ENCODE measurements around the gene NPPA.

Gene NPPA

DNA sequence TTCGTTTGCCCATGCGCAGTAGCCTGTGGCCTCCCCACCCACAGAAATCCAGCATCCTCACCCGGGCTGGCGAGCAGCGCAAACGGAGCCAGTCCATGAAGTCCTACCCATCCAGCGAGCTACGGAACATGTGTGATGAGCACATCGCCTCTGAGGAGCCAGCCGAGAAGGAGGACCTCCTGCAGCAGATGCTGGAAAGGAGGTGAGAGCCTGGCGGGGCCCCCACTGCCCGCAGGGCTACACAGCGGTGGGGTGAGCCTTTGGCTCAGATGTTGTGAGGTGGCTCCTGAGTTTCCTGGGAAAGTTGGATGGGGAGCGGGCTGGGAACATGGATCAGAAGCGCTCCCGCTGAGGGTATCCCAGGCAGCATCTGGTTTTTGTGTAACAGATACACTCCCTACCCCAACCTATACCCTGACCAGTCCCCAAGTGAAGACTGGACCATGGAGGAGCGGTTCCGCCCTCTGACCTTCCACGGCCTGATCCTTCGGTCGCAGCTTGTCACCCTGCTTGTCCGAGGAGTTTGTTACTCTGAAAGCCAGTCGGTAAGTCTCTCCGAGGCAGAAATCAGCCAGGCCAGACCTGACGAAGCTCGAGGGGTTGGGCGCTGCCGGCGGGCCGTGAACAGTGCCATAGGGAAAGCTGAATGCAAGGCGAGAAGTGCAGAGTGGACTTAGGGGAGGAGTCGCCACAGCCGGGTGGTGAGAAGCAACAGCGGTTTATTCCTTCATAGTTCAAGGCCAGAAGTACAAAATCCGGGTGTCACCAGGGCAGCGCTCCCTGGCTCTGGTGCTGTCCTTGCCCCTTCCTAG, 10.4 kb downstream of the NPPA start:
- Histone ChIP-seq H3K27me3 (ENCODE audit: insufficient read depth, low read depth) (no peaks in the 10 kb centered on the region), H3K9ac (no peak overlapping the region), H2AFZ (ENCODE audit: low read depth) (no peak overlapping the region), H3K79me2 (ENCODE audit: insufficient read depth, low read depth) (no peaks in the 10 kb centered on the region), H3K36me3 (ENCODE audit: insufficient read depth) (no peaks in the 10 kb centered on the region), H3K4me3 (IDR thresholded peaks at IDR 0.05; ENCODE audit: insufficient read depth, low read depth, low read length) (no peak overlapping the region), H3K4me1 (ENCODE audit: low read depth, poor library complexity, severe bottlenecking) (peaks cover 1% of the 10 kb centered on the region), H3K27ac (no peak overlapping the region), H3K4me2 (no peak overlapping the region), H4K20me1 (ENCODE audit: insufficient read depth) (no peaks in the 10 kb centered on the region)
- TF ChIP-seq, protein P1, sequence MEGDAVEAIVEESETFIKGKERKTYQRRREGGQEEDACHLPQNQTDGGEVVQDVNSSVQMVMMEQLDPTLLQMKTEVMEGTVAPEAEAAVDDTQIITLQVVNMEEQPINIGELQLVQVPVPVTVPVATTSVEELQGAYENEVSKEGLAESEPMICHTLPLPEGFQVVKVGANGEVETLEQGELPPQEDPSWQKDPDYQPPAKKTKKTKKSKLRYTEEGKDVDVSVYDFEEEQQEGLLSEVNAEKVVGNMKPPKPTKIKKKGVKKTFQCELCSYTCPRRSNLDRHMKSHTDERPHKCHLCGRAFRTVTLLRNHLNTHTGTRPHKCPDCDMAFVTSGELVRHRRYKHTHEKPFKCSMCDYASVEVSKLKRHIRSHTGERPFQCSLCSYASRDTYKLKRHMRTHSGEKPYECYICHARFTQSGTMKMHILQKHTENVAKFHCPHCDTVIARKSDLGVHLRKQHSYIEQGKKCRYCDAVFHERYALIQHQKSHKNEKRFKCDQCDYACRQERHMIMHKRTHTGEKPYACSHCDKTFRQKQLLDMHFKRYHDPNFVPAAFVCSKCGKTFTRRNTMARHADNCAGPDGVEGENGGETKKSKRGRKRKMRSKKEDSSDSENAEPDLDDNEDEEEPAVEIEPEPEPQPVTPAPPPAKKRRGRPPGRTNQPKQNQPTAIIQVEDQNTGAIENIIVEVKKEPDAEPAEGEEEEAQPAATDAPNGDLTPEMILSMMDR (conservative IDR thresholded peaks at IDR 0.05; ENCODE audit: low read depth, low read length): no peak

DNA sequence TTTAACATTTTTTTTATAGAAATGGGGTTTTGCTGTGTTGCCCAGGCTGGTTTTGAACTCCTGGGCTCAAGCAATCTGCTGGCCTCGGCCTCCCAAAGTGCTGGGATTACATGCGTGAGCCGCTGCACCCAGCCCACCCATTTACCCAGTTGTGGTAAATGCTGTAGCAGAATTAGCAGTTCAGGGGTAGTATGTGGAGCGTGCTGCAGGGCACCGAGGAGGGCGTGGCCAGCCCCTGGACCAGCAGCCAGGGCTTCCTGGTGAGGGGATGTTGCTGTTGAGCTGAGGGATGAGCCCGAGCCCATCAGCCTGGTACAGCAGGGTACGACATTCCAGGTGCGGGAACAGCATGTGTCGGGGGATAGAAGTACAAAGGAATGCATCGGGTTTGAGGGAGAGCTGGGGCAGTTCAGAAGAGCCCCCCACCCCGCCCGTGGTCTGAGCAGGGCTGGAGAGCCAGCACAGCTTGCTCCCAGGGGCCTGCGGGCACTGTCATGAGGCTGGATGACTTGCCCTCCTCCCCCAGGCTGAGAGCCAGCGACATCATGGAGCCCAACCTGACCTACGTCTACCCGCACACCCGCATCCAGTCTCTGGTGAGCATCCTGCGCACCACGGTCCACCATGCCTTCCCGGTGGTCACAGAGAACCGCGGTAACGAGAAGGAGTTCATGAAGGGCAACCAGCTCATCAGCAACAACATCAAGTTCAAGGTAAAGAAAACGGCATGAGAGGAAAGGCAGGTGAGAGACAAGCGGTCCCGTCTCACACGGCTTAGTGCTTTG, 11.9 kb downstream of the NPPA start:
- Histone ChIP-seq H3K27me3 (ENCODE audit: insufficient read depth, low read depth) (no peaks in the 10 kb centered on the region), H3K79me2 (ENCODE audit: insufficient read depth, low read depth) (no peaks in the 10 kb centered on the region), H3K4me2 (no peak overlapping the region), H3K9ac (no peak overlapping the region), H3K36me3 (ENCODE audit: insufficient read depth) (no peaks in the 10 kb centered on the region), H4K20me1 (ENCODE audit: insufficient read depth) (no peaks in the 10 kb centered on the region), H3K4me3 (IDR thresholded peaks at IDR 0.05; ENCODE audit: insufficient read depth, low read depth, low read length) (no peak overlapping the region), H3K4me1 (ENCODE audit: low read depth, poor library complexity, severe bottlenecking) (no peaks in the 10 kb centered on the region), H3K27ac (no peak overlapping the region), H2AFZ (ENCODE audit: low read depth) (no peak overlapping the region)
- TF ChIP-seq, protein P1 (conservative IDR thresholded peaks at IDR 0.05; ENCODE audit: low read depth, low read length): no peak

DNA sequence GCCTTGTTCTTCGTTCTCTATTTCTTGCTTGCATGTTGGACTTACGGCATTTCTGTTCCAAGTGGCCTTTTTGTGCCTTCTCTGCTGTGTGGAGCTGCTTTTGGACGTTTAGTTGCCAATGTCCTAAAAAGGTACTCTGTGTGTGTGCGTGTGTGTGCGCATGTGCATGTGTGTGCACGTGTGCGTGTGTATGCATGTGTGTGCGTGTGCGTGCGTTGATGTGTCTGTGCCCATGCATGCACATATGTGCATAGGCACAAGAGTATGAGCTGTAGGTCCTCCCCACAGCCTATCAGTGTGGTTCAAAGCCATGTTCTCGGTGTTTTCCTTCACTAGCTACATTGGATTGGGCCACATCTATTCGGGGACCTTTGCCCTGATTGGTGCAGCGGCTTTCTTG, 13.7 kb downstream of the NPPA start:
- Histone ChIP-seq H2AFZ (ENCODE audit: low read depth) (no peak overlapping the region), H3K27ac (no peak overlapping the region), H3K36me3 (ENCODE audit: insufficient read depth) (no peaks in the 10 kb centered on the region), H3K9ac (no peak overlapping the region), H3K79me2 (ENCODE audit: insufficient read depth, low read depth) (no peaks in the 10 kb centered on the region), H3K4me3 (IDR thresholded peaks at IDR 0.05; ENCODE audit: insufficient read depth, low read depth, low read length) (no peak overlapping the region), H3K27me3 (ENCODE audit: insufficient read depth, low read depth) (no peaks in the 10 kb centered on the region), H4K20me1 (ENCODE audit: insufficient read depth) (no peaks in the 10 kb centered on the region), H3K4me1 (ENCODE audit: low read depth, poor library complexity, severe bottlenecking) (no peaks in the 10 kb centered on the region), H3K4me2 (no peak overlapping the region)
- TF ChIP-seq, protein P1 (conservative IDR thresholded peaks at IDR 0.05; ENCODE audit: low read depth, low read length): no peak

DNA sequence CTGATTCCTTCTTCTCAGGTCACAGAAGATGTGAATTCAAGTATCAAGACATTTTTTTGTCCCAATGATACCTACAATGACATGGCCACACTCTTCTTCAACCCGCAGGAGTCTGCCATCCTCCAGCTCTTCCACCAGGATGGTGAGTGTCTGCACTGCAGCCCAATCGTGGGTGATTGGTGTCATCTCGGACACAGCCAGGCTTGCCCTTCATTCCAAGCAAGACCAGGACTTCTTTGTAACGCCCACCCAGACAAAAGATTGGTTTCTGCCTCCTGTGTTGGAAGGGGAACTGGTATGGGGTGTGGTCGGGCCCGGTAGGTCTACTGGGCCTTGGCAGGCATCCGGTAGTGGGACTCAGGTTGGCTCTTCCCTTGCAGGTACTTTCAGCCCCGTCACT, 14.1 kb downstream of the NPPA start:
- Histone ChIP-seq H3K4me3 (IDR thresholded peaks at IDR 0.05; ENCODE audit: insufficient read depth, low read depth, low read length) (no peak overlapping the region), H3K27ac (no peak overlapping the region), H4K20me1 (ENCODE audit: insufficient read depth) (no peaks in the 10 kb centered on the region), H2AFZ (ENCODE audit: low read depth) (no peak overlapping the region), H3K27me3 (ENCODE audit: insufficient read depth, low read depth) (no peaks in the 10 kb centered on the region), H3K9ac (no peak overlapping the region), H3K4me2 (no peak overlapping the region), H3K4me1 (ENCODE audit: low read depth, poor library complexity, severe bottlenecking) (no peaks in the 10 kb centered on the region), H3K36me3 (ENCODE audit: insufficient read depth) (no peaks in the 10 kb centered on the region), H3K79me2 (ENCODE audit: insufficient read depth, low read depth) (no peaks in the 10 kb centered on the region)
- TF ChIP-seq, protein P1 (conservative IDR thresholded peaks at IDR 0.05; ENCODE audit: low read depth, low read length): no peak

Measured in KMS-11 (cell line).